Measurements from ENCODE around the gene CARD18.

CARD18 gene, protein sequence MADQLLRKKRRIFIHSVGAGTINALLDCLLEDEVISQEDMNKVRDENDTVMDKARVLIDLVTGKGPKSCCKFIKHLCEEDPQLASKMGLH

DNA sequence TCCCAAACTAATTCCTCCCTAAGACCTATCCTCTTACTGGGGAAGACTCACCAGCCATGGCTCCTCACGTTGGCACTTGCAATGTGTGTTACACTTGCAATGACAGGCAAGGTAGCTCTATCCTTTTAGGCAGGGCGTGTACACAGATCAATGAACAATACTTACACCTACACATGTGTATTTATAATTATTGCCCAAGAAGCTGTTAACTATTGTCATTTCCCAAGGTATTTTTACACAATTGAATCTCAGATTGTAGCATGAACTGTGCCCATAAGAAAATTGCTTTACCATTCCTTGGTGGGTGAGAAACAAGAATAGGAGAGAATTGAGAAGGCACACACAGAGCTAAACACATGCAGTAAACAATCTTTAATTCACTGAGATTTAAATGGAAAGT is at the start of gene CARD18:
CARD18 (minus strand) TSS at position 101 of the 400 bp plus-strand sequence; CDS start at position 58, 43 bp downstream.
- DNase-seq (ENCODE audit: insufficient read length, low spot score): no peak
- FAIRE-seq: peak; percentile 58

DNA sequence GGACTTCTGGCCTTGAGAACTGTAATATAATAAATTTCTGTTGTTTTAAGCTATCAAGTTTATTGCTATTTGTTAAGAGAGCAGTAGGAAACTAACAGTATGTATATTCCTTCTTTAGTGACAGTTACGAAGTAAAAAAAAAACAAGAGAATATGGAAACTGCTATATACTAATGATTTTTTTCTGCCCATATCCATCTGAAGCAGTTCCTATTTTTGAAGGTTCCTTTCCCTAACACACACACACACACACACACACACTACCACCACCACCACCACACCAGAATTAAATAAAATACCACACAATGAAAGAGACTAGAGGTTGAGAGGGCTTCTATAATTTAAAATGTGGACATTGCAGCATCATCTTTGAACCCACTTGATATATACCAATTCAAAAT is 44.4 kb upstream of the CARD18 start:
- FAIRE-seq (no peak), DNase-seq (ENCODE audit: insufficient read length, low spot score) (no peak)

DNA sequence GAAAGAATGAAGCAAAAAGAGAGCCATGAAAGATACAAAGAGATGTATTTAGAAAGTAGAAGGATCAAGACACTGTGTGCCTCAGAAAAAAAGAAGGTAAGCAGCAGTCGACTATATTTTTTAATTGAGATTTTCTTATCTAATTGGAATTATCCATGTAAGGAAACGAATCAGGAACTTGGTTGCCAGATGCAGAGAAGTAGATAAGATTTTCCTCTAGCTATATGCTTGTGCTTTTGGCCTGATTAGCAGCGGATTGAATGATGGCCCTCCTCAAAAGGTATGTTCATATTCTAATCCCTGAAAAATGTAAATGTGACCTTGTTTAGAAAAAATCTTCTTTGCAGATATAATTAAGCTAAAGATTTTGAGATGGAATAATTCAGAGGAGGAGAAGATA is 43.9 kb upstream of the CARD18 start:
- FAIRE-seq: no peak
- no peak for DNase-seq (ENCODE audit: insufficient read length, low spot score)

DNA sequence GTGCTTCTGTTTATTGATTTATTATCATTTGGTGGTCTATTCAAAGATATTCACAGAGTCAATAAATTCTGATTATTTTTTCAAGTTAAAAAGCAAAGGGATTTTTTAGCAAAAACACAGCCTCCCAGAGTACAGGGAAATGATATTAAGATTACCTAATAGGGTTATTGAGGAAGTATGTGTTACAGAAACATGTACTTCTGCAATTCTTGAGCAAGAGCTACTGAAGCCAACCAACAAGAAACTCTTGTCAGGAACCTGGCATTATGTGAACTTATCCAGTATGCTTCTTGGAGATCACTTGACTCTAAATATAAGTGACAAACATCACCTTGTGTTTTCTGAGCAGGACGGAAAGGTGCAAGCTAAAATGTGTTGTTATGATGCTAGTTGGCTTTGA is 42.0 kb upstream of the CARD18 start:
- DNase-seq (ENCODE audit: insufficient read length, low spot score): no peak
- FAIRE-seq: peak; percentile 68

DNA sequence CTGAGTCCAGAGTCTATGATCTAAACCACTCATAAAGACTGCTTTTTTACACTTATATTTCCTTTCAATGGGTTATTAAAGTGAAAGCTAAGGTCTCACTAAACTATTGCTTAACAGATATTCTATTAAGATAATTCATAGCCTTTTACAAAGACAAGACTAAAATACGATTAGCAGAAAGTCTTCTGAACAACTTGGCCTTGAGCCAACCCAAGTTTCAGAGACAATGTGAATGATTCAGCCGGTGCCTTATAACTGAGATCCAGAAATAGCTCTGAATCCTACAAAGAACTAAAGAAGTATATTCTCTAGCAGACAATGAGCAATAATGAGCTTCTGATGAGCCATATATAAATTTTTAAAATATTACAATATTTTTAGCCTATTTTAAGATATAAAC is 41.5 kb upstream of the CARD18 start:
- DNase-seq (ENCODE audit: insufficient read length, low spot score) (no peak), FAIRE-seq (no peak)

DNA sequence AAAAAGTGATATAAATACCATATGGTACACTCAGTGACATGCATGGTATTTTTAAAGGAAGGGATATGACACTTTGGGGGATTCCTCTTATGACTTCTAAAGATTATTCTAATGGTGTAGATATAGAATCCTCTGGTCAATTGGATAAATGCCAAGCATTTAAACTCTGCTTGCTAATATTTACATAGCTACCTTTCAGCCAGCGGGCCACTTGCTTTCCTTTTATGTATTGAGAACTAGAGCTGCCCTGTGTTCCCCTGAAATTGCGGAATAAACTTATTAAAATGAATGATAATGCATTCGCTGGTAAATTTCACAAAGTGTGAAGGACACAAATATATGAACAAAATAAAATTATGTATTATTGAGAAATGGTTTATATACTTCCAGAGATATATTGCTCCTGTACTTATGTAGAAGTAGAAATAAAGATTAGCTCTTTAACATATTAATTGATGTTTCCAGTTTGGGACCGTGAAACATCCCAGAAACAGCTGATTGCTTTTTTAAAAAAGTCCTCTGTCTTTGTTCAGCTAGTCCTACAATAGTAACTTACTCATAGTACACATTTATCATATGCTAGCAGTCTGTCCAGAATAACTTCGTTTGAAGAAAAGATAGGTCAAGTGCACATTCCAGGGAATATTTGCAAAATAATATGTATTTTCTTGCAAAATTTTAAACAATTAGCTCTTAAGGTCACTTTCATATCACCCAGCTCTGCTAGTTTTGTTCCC is 40.1 kb upstream of the CARD18 start:
- DNase-seq (ENCODE audit: insufficient read length, low spot score): no peak

DNA sequence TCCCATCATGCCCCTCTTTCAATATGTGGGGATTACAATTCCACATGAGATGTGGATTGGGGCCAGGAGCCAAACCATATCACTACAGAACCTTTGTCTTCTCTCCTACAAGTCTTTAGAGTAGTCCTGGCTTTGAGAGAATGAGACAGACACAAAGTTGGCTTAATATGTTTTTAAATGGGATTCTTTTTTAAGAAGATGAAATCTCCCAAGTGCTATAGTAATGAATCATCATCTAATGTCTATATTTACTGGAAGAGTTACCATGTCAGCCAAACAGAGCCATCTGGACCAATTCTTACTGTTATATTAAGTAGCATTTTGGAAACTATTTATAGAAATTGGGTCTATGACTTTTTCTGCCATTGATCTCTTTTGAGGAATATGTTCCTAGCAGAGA is 38.1 kb upstream of the CARD18 start:
- peak; percentile 28 for DNase-seq (ENCODE audit: insufficient read length, low spot score)
- no peak for FAIRE-seq

More for the DNA sequence above, 40.1 kb upstream of the CARD18 start:
- FAIRE-seq: no peak

DNA sequence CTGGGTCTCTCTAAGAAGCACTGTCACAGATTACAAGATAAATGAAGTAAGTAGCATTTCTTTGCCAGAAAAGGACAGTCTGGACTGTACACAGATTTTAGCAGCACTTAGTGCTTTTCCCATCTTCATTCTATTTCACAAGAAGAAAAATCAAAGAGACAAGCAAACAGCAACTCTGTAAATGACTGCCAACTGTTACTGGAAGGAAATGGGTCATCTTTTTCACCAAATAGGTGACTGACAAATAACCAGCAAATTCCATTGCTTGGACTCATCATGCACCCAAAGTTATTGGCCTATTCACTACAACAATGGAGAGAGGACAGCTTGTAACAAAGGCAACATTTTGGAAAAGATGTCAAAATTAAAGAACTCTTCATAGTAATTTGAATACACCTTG is 28.9 kb upstream of the CARD18 start:
- FAIRE-seq: no peak

DNA sequence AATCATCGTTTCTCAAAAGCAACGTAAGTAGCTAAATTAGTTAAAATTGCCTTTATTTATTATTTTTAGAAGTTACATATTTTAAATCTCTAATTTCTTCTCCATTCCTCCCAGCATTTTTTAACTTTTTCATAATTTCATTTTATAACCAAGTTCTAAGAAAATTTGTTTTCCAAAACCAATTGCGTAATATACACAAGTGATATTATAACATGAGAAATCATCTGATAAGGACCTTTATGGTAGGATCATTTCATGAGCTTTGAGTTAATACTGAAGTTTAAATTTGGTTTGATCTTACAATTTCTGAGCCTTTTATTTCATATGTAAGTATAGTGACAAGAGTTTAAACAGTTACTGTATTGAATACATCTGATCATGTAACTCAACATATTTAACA is 27.7 kb upstream of the CARD18 start:
- DNase-seq (ENCODE audit: insufficient read length, low spot score): no peak
- FAIRE-seq: no peak

More for the DNA sequence above, 28.9 kb upstream of the CARD18 start:
- no peak for DNase-seq (ENCODE audit: insufficient read length, low spot score)

DNA sequence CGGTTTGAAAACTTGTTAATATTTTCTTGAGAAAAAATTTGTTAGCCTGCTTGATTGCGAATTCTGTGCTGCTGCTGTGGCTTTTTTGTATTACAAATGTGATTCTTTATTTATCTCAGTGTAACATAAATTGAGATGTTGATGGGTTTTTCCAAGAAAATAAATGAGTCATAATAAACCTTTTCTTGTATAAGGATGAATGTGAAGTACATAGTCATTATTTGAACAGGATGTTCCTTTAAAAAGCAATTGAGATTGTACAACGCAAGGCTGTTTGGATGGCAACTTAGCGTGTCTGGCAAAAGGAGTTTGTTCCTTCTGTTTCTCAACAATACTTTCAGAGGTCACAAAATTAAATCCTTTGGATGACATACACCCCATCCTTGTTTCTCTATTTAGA is 24.6 kb upstream of the CARD18 start:
- DNase-seq (ENCODE audit: insufficient read length, low spot score): no peak
- no peak for FAIRE-seq

DNA sequence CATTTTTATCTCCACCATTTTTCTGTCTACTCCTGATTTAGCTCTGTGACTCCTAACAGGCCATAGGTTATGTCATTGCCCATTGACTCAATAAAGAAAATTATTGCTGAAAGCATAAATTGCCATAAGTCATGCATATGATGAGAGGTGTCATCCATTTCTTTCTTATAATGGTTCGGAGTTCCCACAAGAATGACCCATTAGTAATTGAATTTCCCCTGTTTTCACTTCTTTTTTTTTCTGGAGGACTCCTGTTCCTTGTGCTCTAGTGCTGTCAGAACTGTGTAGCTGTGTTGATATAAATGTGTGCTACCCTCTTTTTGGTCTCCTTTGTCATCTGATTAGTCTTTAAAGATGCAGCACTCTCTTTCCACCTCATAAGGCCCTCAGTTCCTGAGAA is 22.9 kb upstream of the CARD18 start:
- FAIRE-seq (no peak), DNase-seq (ENCODE audit: insufficient read length, low spot score) (no peak)

DNA sequence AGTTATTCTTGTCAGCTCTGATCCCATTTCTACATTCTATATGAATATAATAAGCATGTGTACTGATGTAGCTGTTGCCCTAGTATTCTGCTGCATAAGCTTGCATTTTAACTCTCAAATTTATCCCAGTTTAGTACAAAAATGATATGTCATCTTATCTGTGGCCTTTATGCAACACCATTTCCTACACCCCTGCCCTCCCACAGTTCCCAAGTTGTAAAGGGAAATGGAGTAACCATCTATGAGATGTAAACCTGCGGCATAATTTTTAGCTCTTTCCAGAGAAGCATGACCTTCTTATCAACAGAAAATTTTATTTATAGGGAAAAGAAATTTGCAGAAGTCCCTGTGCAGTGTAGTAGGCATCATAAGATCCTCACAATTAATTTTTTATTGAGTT is 18.9 kb upstream of the CARD18 start:
- no peak for DNase-seq (ENCODE audit: insufficient read length, low spot score)
- no peak for FAIRE-seq

DNA sequence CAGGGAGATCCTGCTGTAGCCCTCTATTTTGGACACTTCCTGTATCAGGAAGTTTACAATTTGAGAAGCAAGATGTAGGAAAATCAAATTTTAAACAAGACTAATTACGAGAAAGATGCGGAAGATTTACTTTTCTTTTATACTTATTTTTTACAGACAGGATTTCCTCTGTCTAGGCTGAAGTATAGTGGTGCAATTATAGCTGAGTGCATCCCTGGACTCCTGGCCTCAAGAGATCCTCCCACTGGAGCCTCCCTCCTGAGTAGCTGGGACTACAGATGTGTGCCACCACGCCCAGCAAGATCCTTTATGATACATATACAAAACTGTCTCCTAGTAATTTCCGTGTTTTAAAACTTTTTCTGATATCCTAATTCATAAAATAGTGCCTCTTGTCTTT is 17.2 kb upstream of the CARD18 start:
- no peak for DNase-seq (ENCODE audit: insufficient read length, low spot score)
- FAIRE-seq: no peak

DNA sequence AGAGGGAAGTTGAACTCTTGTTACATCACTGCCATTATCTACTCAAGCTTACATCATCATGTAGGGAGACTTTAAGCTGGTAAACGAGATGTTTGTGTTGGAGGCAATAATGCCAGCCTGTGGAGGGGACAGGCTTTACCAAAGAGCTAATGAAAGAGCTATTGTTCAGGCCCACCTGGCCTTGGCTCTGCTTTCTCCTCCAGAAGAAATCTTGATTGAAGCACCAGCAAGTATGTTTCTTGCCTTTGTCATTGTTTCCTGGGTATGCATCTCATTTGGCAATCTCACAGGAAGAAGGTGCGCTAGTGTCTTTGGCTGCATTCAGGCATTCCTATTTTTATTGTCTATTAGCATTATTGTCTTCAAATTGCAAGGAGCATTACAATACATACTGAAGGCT is 16.7 kb upstream of the CARD18 start:
- DNase-seq (ENCODE audit: insufficient read length, low spot score) (no peak), FAIRE-seq (peak; percentile 51)

DNA sequence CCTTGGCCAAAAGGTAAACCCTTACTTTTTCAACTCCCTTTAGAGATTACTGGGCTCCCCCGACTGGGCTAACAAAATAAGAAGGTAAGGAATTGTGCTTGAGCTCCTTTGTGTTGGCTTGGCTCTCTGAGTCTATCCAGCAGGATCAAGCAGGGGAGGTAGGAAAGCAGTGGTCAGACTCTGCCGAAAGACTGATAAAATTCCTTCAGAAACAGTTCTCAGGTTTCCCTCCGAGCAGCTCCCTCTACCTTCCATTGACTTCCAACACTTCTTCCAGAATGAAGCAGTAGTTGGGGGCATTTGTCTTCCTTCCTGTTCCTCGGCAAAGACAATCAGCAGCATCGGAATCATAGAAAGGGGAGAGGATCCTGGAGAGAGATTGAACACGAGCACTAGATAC is 16.1 kb upstream of the CARD18 start:
- no peak for FAIRE-seq

DNA sequence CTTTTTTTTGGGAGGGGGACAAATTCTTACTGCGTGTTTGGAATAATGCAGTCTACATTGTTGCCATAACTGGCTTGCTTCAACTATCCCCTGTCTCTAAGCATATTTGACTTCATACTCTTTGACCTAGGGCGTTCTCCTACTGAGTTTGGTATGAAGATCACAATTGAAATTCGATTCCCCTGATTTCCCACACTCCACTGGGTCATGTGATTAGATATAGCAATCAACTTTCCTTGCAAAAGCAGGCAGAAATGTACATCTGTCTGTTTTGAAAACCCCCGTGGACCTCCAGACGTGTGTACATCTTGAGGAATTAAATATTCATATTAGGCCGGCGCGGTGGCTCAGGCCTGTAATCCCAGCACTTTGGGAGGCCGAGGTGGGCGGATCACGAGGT is 13.8 kb upstream of the CARD18 start:
- peak; percentile 42 for FAIRE-seq
- DNase-seq (ENCODE audit: insufficient read length, low spot score): no peak

More for the DNA sequence above, 16.1 kb upstream of the CARD18 start:
- no peak for DNase-seq (ENCODE audit: insufficient read length, low spot score)

DNA sequence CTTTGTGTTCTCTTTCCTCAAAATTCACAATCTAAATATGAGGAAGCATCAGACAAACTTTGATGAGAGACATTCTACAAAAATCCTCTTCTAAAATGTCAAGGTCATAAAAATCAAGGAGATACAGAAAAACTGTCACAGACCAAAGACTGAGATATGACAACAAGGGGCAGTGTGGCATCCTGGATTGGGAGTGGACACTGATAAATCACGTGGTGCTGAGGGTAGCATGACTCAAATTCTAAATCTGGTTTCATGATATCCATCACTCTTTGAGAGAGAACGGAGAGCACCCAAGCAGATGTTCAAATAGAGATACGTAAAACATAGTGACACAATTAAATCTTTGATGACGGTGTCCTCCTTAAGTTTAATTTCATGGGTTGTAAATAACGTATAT is 13.0 kb upstream of the CARD18 start:
- FAIRE-seq (no peak), DNase-seq (ENCODE audit: insufficient read length, low spot score) (no peak)

DNA sequence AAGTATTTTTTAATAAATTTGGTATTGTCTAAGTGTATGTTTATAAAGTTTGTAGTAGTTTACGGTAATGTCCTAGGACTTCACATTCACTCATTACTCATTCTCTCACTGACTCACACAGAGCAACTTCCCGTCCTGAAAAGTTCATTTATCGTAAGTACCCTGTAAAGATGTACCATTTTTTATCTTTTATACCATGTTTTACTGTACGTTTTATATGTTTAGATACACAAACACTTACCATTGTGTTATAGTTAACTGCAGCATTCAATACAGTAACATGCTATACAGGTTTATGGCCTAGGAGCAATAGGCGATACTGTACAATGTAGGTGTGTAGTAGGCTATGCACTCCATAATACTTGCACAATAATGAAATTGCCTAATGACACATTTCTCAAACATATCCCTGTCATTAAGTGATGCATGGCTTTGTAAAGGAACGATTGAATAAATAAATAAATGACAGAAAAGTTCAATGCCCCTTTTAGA is 12.5 kb upstream of the CARD18 start:
- no peak for DNase-seq (ENCODE audit: insufficient read length, low spot score)
- FAIRE-seq: peak; percentile 95

DNA sequence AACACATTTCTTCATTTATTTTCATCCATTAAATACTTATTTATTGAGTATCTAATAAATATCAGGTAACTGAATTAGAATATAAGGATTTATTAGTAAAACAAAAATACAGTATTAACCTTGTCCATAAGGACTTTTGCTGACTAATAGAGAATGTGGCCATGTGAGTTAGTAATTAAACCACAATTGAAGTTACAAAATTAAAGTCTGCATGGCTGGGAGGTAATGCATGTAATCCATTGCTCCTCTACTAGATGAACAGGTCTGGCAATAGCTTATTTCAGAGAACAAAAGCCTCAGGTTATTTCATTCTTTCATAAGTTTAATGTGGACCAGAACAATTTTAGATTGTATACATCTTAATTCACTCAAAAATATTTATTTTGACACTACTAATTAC is 9.9 kb upstream of the CARD18 start:
- FAIRE-seq (no peak), DNase-seq (ENCODE audit: insufficient read length, low spot score) (no peak)

DNA sequence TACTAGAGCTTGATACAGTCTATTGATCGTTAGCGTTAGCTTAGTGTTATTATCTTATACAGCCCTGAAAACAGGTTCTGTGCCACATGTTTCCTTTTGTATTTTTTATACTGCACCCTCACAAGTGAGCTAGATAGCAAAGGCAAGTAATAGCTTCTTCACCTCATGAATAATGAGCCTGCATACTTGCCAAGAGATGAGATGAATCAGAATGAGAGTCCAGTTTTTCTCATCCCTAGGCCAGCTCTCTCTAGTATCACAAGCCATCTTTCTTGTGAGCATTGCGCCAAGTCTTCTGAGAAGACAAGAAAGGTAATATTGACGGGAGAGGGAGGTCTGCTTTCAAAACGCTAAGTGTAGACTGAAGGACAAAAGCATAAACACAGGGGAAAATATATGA is 8.7 kb upstream of the CARD18 start:
- FAIRE-seq (no peak), DNase-seq (ENCODE audit: insufficient read length, low spot score) (no peak)

DNA sequence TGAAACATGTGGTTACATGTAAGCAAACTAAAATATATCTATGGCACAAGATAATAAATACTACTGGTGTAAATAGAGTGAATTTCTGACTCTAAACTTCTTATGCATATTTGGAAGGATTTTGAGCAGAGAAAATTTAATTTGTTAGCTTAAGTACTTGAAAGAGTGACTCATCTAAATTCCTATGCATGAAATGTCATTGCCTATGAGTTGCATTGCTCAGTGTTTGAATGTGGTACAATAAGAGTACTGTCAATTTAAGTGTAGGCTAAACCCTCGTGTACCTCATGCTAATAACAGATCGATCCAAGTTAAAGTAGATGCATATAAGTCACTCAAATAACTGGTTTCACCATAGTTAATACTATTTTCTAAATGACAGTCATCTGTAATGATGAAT is 5.3 kb upstream of the CARD18 start:
- peak; percentile 25 for DNase-seq (ENCODE audit: insufficient read length, low spot score)
- peak; percentile 79 for FAIRE-seq

DNA sequence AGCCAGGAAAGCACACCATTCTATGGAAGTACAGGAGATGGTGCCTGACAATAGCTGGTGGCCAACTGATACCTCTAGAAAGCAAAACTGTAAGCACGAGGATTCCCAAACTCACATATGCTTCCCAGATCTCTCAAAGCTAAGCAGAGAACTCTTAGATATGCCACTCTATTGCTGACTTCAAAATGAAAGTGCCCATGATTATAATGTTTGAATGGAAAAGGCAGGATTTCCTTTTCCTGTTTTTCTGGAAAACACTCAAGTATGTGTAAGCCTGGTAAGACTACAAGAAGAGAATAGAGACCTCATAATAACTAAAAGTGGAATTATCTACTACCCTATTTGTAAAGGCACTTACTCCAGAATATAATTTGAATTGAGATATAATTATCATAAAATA is 2.6 kb upstream of the CARD18 start:
- FAIRE-seq (no peak), DNase-seq (ENCODE audit: insufficient read length, low spot score) (no peak)

DNA sequence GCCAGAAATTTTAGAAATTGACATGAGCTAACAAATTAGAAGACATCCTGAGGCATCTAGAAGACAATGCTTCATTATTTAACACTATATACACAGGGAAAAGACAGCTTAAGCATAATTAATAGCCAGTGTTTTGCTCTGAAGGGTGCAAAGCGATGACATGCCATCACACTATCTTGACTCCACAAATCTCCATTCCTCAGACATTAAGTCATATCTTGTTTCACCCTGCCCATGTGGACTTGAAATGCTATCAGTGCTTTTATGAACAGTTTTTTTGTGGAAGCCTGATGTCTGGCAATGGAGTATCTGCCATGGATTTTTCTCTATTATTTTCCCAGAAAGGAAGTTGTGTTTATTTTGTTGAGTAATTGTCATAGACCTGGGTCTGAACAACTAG is 2.3 kb downstream of the CARD18 start:
- FAIRE-seq: peak; percentile 51
- no peak for DNase-seq (ENCODE audit: insufficient read length, low spot score)
